Neural cell (in vitro differentiated cells): ENCODE measurements around the gene GGCX. TPM values are rescaled to one million over a fixed set of nuclear protein-coding genes. Genes with fewer than 3 reads are reported as not detected.

ENCODE experiments used
- H2AFZ ChIP-seq: fragments of 200-600, 300-800 bp; sonication (generic), shearing (Covaris generic); 2 replicates; pipeline ENCODE4 v1.6.0; 2014; ENCODE audit warnings: low read depth, mild to moderate bottlenecking, antibody characterized with exemption, low read length, moderate library complexity
- H3F3A ChIP-seq: fragments of 200-600 bp; shearing (Covaris generic); 2 replicates; pipeline ENCODE4 v1.6.1; 2016; ENCODE audit warnings: mild to moderate bottlenecking, moderate library complexity, mixed read lengths, antibody characterized with exemption, low read length; ENCODE audit not compliant: insufficient read depth, poor library complexity, severe bottlenecking
- H3K27ac ChIP-seq: fragments of 200-600, 300-800 bp; sonication (generic), shearing (Covaris generic); 2 replicates; pipeline ENCODE4 v1.5.1; 2014; ENCODE audit warnings: mild to moderate bottlenecking, low read length, moderate library complexity
- H3K27me3 ChIP-seq: fragments of 300-800, 200-600 bp; sonication (generic), shearing (Covaris generic); 2 replicates; pipeline ENCODE4 v1.6.0; 2014; ENCODE audit warnings: mild to moderate bottlenecking, low read depth, low read length, moderate library complexity; ENCODE audit not compliant: insufficient read depth
- H3K36me3 ChIP-seq: fragments of 300-800, 200-600 bp; sonication (generic), shearing (Covaris generic); 2 replicates; pipeline ENCODE4 v1.5.1; 2014; ENCODE audit warnings: mild to moderate bottlenecking, antibody characterized with exemption, low read length, moderate library complexity; ENCODE audit not compliant: insufficient read depth
- H3K4me2 ChIP-seq: fragments of 300-800, 200-600 bp; sonication (generic), shearing (Covaris generic); 2 replicates; pipeline ENCODE4 v1.6.0; 2014; ENCODE audit warnings: mild to moderate bottlenecking, low read length
- H3K4me3 ChIP-seq: fragments of 300-800, 200-600 bp; sonication (generic), shearing (Covaris generic); 2 replicates; pipeline ENCODE4 v1.5.1; 2014; ENCODE audit warnings: mild to moderate bottlenecking, low read length, moderate library complexity
- H3K79me2 ChIP-seq: fragments of 200-600 bp; shearing (Covaris generic); replicated peaks from 2 replicates; pipeline ENCODE4 v1.6.0; 2014; ENCODE audit warnings: mild to moderate bottlenecking, low read length, moderate library complexity; ENCODE audit not compliant: insufficient read depth
- H3K9ac ChIP-seq: fragments of 300-800, 200-600 bp; sonication (generic), shearing (Covaris generic); 2 replicates; pipeline ENCODE4 v1.6.1; 2016; ENCODE audit warnings: mild to moderate bottlenecking, low read length, mixed read lengths
- H3K9me2 ChIP-seq: fragments of 200-600 bp; shearing (Covaris generic); 2 replicates; pipeline ENCODE4 v1.6.1; 2016; ENCODE audit warnings: mild to moderate bottlenecking, low read length, mixed read lengths; ENCODE audit not compliant: insufficient read depth
- H3K9me3 ChIP-seq: fragments of 200-600, 300-800 bp; sonication (generic), shearing (Covaris generic); 2 replicates; pipeline ENCODE4 v1.6.1; 2016; ENCODE audit warnings: mild to moderate bottlenecking, mixed run types, low read length, moderate library complexity, mixed read lengths
- H4K20me1 ChIP-seq: fragments of 200-600 bp; shearing (Covaris generic); 2 replicates; pipeline ENCODE4 v1.6.1; 2016; ENCODE audit warnings: mild to moderate bottlenecking, mixed run types; ENCODE audit not compliant: insufficient read depth
- CTCF ChIP-seq: fragments of 450-650 bp; IDR thresholded peaks from 2 replicates; pipeline ENCODE4 v1.5.1; 2014; ENCODE audit warnings: antibody characterized with exemption, mild to moderate bottlenecking, moderate library complexity; ENCODE audit not compliant: poor library complexity, severe bottlenecking
- EP300 ChIP-seq: fragments of 450-650 bp; conservative IDR thresholded peaks from 2 replicates; pipeline ENCODE4 v1.6.1; 2014; ENCODE audit warnings: antibody characterized with exemption, mild to moderate bottlenecking, moderate library complexity; ENCODE audit not compliant: poor library complexity, severe bottlenecking
- EZH2 ChIP-seq: fragments of 200-600, 300-800 bp; shearing (Covaris generic), sonication (generic); IDR thresholded peaks from 2 replicates; pipeline ENCODE4 v1.6.1; 2014; ENCODE audit warnings: antibody characterized with exemption, low read length, borderline replicate concordance, mild to moderate bottlenecking; ENCODE audit not compliant: insufficient read depth, poor library complexity, severe bottlenecking
- MXI1 ChIP-seq: fragments of 450-650 bp; conservative IDR thresholded peaks from 2 replicates; pipeline ENCODE4 v1.6.1; 2014; ENCODE audit warnings: antibody characterized with exemption, mild to moderate bottlenecking; ENCODE audit not compliant: poor library complexity, severe bottlenecking
- POLR2AphosphoS5 ChIP-seq: IDR thresholded peaks from 2 replicates; pipeline ENCODE4 v1.6.1; 2012
- RAD21 ChIP-seq: fragments of 450-650 bp; conservative IDR thresholded peaks from 2 replicates; pipeline ENCODE4 v1.6.1; 2014; ENCODE audit warnings: antibody characterized with exemption, mild to moderate bottlenecking, moderate library complexity
- REST ChIP-seq: IDR thresholded peaks from 2 replicates; pipeline ENCODE4 v1.6.1; 2012; ENCODE audit warnings: borderline replicate concordance
- SMC3 ChIP-seq: fragments of 450-650 bp; conservative IDR thresholded peaks from 2 replicates; pipeline ENCODE4 v1.6.1; 2014; ENCODE audit warnings: antibody characterized with exemption, mild to moderate bottlenecking, moderate library complexity; ENCODE audit not compliant: poor library complexity
- TAF1 ChIP-seq: IDR thresholded peaks from 2 replicates; pipeline ENCODE4 v1.6.1; 2012; ENCODE audit warnings: low read depth
- polyA plus RNA-seq: library from polyadenylated mRNA; depleted of rRNA; stranded (reverse); fragments of >200 nt; gene quantifications from 2 replicates; pipeline ENCODE4 v1.2.3, GENCODE V29; 2014

The GGCX gene
- polyA plus RNA-seq, 1 donor from 2014 or later = 41.4 TPM

- Histone ChIP-seq H3F3A (no peaks in the 10 kb centered on the region), H4K20me1 (no peaks in the 10 kb centered on the region), H3K4me3 (no peak overlapping the region), H3K9ac (no peak overlapping the region), H3K27ac (no peak overlapping the region), H3K4me2 (no peak overlapping the region), H2AFZ (no peak overlapping the region), H3K9me2 (no peaks in the 10 kb centered on the region), H3K9me3 (no peaks in the 10 kb centered on the region), H3K79me2 (no peaks in the 10 kb centered on the region), H3K36me3 (peaks cover 3% of the 10 kb centered on the region), H3K27me3 (no peaks in the 10 kb centered on the region)
- no peak for TF ChIP-seq MXI1
- TF ChIP-seq EP300 = no peak
- TF ChIP-seq SMC3 = no peak
- no peak for TF ChIP-seq TAF1
- no peak for TF ChIP-seq REST
- TF ChIP-seq POLR2AphosphoS5 = no peak
- TF ChIP-seq CTCF = no peak
- TF ChIP-seq EZH2 = no peak
- TF ChIP-seq RAD21 = no peak
Measured at GRCh38 chr2:85549826-85550225, 11.5 kb downstream of the GGCX start.

- Histone ChIP-seq H3K9me3 (no peaks in the 10 kb centered on the region), H3K79me2 (no peaks in the 10 kb centered on the region), H3K27ac (no peak overlapping the region), H3K4me3 (no peak overlapping the region), H4K20me1 (no peaks in the 10 kb centered on the region), H3K36me3 (peaks cover 5% of the 10 kb centered on the region), H3K27me3 (no peaks in the 10 kb centered on the region), H2AFZ (no peak overlapping the region), H3K9me2 (no peaks in the 10 kb centered on the region), H3F3A (no peaks in the 10 kb centered on the region), H3K9ac (no peak overlapping the region), H3K4me2 (no peak overlapping the region)
- TF ChIP-seq REST (no peak), MXI1 (no peak), SMC3 (no peak), TAF1 (no peak), RAD21 (no peak), CTCF (no peak), EZH2 (no peak), POLR2AphosphoS5 (no peak), EP300 (no peak)
Measured at GRCh38 chr2:85549095-85549494, 12.2 kb downstream of the GGCX start.
